Ammon's horn (tissue), 1 donor: ENCODE data around the gene CDH6.
A peak's percentile ranks its signal among the peaks of the same experiment; 100 is the strongest.

ENCODE experiments used
- DNase-seq: peaks from one replicate; pipeline ENCODE4 v3.0.0-alpha.2; 2016; ENCODE audit warnings: low spot score

Gene CDH6

DNA sequence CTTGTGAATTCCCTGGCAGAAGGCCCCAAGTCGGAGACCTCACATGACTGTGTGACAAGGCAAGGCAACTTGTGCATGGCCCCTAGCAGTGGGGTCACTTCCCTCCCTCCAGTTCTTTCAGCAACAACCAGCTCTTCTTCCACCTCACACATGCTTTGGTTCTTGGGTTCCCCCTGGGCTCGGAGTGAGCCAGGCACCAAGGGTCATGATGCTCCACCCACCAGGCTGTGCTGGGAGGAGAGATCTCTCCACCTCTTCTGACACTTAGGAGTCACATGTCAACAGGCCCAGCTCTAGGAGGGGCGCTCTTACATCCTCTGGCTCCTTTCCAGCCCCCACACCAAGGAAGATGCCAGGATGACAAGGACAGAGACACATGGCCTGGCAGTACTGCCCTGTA, 56.7 kb downstream of the CDH6 start:
- no peak for DNase-seq

DNA sequence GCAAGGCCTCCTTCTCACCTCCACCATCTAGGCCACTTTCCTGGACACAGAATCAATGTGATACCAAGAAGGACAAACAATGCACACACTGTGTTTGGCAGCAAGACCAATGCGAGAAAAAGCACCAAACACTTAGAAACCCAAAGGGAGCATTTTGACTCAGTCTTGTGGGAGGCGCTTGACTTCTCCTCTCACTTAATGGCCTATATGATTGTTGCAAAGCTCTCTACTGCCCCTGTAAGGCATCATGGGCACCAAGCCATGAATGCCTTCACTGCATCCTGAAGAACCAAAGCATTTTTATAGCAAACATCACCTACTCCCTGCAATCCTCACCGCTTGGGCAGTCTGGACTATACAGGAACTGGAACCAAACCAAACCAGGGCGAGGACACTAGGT, 57.5 kb downstream of the CDH6 start:
- no peak for DNase-seq

DNA sequence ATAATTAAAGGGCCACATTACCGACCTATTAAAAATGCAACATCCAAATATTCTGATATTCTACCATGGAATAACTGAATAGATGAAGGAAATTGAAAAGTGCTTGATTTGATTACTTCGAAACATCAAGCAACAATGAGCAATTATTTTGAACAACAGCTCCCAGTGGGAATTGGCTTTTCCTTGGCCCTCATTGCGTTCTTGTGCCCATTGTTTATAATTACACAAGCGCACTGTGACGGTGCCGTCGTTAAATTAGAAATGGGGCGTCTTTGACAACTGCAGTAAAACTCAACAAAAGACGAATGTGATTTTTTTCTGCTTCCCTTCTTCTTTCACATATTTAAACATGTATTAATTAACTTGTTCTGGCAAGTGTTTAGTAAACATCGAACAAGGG, 61.6 kb downstream of the CDH6 start:
- no peak for DNase-seq

DNA sequence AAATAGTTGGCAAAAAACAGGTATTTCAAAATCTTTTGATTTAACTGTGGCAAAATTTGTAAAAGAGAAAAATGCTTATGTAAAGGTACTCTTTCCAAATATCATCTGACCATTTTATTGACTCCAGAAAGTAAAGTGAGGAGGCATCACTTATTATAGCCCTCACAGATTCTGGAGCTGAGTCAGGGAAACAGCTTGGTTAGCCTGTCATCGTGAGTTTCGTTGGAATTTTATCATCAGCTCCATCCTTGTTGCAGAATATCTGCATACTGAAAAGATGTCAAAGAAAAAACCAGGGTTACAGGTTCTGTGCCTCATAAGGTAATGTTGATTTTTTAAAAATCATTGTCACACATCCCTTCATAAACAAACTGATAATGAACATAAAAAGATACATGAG, 74.8 kb downstream of the CDH6 start:
- no peak for DNase-seq

DNA sequence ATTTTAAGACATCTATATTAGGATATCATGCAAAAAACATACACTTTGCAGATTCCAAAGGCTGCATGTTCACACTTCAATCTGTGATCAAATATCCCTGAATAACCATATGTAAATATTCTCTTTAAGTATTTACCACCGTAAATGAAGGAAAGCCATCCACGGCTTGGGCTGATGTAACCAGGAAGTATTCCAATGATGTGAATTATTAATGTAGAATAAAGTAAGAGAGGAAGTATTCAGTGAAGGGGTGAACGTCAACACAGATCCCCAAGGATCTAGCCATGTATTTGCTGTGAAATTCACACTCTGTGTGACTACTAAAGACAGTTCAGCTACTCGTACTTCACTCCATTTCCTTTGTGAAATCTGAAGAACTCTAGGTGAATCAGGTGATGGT, 75.2 kb downstream of the CDH6 start:
- no peak for DNase-seq

DNA sequence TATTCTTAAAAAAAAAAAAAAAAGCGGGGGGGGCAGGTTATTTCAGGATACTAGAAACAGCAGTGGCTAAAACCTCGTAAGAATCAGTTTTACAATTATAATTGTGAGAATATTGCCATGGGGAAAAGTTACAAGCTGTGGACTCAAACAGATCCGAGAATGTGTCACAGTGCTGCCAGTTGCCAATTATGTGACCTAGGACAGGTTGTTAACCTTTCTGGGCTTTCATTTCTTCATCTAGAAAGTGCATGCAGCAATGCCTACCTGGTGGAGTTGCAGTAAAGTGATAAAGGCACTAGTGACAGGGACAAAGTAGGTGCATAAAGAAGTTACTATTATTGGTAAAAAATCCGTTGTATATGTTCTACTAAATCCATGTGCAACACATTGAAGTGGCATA, 75.8 kb downstream of the CDH6 start:
- DNase-seq = no peak

DNA sequence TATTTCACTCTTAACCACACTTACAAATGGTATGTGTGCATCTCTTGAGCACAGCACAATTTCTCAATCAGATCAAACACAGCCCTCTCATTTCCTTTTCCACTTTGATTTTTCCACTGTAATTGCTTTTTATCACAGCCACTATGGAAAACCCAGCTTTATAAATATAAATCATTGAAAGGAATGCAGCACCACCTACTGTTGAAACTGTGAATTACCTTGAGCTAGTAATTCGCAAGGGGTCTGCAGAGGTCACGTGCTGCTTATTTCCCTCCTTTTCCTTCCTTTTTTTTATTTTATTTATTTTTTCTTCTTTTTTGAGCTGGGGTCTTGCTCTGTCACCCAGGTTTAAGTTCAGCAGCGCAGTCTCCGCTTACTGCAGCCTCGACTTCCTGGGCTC, 76.9 kb downstream of the CDH6 start:
- peak; percentile 10 for DNase-seq

DNA sequence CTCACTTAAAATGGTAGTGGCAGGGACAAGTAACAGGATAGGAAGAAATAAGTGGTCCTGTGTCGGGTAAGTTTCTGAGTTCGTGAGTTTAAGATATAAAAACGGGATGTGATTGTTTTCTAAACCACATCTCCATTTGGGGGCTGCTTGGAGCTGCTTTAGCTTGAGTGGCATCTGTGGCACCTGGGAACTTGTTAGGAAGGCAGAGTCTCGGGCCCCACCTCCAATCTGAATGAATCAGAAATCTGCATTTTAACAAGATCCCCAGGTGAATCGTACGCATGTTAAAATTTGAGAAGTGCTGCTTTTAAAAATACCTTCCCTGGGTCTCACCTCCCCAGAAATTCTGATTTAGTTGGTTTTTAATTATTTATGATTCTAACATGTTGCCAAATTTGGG, 78.1 kb downstream of the CDH6 start:
- DNase-seq = no peak

DNA sequence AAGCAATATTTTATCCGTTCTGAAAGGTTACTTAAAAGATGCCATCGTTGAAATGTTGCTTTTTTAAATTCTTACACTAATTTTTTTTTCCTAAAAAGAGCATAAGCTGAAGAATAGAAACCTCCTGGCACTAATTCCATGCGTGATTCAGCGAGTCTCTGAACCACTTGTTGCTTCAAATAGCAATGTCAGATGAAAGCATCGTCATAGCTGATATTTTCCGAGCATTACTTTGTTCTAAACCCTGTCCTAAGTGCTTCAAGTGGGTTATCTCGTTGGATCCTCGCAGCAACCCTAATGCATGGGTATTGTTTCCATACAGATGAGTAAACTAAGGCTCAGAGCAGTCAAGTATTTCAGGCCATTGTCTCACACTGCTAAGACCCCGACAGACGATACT, 79.7 kb downstream of the CDH6 start:
- DNase-seq = no peak

DNA sequence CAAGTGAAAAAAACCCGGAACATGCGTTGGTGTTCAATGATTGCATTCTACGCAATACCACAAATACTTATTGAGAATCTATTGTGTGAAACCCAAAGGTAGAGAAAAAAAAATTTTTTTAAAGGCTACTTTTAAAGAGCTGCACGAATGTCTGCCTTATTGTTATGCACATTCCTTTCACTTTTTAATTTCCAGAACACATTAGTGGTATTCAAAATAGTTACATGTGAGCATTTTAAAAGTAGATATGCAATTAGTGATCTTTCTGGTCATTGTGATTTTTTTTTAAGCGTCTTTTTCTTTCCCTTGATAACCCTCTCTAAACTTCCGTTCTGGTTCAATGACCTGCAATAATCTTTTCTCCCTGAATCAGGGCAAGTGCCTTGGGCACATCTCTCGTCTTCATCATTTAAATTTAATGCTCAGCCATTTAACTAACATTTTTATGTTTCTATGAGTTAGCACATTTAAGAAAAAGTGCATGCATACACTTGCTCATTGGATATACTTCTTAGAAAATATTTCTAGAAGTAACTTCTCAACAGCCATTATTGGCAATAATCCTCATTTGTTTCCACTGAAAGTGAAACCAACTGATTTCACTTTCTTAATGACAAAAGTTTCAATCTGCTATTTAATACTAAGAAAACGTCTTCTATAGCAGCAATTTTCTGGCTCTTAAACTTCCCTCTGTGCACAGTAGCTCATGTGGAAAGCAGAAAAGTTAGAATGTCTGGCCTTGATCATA, 80.3 kb downstream of the CDH6 start:
- no peak for DNase-seq

DNA sequence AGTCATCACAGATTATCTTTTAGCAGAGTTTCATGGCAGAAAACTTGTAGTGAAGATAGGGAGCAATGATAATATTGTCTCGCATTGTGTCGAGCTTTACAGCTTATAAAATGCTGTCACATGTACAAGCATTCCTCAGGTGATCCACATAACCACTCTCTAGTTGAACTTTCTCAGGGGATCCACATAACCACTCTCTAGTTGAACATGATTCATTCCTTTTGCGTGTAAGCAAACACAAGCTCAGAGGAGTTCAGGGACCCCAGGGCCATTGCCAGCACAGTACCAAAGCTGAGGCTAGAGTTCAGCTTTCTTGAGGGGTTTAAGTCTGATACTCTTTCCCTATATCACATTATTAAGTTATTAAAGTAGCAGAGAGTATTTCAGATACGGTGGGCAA, 86.7 kb downstream of the CDH6 start:
- DNase-seq = no peak

DNA sequence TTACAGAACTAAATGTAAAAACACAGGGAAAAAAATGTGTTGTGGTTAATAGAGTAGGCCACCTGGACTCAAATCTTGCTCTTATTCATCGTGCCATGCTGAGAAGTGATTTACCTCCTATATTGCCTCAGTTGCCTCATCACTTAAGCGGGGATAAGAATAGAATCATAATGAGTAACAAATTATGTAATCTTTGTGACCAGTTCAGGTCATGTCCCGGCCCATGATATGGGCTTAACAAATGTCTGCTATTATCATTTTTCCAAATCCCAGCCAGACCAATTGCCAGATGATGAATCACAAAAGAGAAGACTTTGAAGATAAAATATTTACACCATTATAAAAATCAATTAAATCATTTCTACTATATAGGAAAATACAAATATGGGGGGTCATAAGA, 89.8 kb downstream of the CDH6 start:
- DNase-seq = no peak

DNA sequence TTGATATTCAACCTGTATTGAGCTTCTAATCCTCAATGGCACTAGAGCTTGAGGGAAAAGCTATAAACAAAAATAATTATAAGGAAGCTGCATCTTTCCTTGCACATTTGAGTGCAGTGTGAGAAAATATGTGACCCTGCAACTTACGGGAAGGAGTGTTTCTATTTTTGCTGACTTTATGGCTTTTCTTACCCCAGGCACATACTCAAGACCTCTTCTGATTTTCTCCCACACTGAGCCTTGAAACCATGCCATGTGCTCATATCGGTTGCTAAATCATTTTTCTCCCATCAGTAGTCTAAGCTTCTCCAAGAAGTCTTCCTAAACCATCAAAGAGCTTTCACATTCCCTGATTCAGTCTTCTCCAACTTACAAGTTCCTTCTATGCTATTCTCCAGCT, 91.5 kb downstream of the CDH6 start:
- no peak for DNase-seq

DNA sequence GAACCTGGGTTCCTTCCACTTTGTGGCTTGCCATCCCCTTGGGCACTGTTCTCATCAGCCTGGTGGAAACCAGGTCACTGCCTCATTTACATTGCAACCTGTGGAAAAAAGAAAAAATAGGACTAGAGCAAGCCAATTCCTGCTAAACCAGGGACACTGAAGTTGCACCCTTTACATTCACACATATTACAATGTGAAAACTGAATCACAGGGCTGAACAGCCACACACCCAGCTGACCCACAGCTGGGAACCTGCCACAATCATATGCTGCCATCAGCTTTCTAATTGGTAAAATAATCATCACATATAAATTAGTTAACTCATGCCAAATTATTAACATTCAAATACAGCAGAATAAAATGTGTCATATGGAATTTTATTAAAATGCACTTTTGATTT, 94.5 kb downstream of the CDH6 start:
- no peak for DNase-seq

DNA sequence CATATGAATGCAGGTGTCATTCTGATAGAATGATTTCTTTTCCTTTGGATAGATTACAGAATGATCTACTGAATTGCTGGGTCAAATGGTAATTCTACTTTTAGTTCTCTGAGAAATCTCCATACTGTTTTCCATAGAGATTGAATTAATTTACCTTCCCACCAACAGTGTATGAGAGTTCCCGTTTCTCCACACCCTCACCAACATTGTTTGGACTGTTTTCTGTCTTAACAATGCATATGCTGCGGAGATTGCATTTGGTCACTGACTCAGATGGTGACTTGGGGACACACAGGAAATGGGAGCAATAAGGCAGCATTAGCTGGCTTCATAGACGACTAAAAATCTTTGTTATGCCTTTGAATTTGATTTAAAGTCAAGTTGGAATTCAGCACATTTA, 95.9 kb downstream of the CDH6 start:
- DNase-seq = no peak

DNA sequence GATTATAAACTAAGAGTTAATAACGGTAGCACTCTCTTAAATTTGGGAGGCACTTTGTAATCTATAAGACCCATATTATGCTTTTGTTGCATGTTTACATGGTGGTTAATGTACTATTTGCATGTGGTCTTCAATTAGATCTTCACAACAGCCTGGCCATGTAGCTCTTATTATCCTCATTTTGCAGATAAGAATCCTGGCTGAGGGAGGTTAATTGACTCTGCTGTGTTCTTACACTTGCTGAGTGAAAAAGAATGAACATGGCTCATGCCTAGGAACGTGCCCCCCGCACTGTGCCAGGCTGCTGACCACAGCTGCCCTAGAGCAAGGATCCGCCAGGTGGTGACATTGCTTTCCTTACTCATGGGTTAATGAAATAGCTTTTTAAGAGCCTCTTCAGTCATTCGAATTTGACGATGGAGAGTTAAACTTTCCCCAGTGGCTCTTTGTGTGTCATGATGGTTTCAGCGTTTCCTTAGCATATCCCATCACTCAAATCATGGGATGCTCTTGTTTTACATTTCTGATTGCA, 97.9 kb downstream of the CDH6 start:
- no peak for DNase-seq

DNA sequence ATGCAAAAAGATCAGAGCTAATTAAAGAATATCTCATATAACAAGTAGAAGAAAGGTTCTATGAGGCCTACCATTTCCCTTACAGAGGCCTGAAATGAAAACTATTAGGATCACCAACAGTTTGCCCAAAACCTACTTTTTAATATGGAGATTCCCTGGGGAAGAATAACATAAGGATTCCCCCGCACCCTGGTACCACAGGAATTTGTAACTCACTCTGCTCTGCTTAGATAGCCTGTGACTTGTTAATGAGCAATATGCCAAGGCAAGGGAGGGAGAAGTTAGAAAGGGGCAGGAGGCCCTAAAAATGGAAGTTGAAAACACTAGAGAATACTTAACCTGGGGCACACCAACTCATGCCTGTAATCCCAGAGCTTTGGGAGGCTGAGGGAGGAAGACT, 107.0 kb downstream of the CDH6 start:
- no peak for DNase-seq

DNA sequence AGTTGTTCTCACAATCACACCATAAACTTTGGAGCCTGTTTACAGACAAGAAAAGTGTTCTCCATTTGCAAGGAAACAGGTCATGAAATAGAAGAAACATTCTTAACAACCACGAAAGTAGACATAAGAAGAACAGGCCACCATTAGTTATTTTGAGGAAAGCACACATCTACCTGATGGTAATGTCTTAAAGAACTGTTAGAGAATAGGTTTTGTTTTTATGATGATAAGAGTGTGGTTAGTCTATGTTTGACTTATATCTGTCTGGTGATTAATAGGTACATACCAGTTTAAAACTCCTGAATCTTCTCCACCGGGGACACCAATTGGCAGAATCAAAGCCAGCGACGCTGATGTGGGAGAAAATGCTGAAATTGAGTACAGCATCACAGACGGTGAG, 108.3 kb downstream of the CDH6 start:
- DNase-seq = no peak

DNA sequence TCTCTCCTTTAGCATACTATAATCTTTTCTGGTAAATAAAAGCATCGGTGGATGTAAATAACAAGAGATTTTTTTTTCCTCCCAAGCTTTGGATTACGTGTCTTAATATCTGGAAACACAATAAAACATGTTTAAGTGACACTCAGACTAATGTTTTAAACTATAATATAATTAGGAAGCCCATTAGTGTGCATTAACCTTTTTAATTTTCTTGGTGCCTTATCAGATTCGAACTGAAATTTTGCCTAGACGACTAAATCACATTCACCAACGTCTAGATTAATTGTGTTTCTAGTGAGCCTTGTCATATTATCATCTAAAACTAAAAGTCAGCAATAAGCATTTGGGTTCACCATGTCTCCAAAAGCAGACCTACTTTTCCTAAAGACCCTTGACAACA, 110.2 kb downstream of the CDH6 start:
- DNase-seq = no peak

DNA sequence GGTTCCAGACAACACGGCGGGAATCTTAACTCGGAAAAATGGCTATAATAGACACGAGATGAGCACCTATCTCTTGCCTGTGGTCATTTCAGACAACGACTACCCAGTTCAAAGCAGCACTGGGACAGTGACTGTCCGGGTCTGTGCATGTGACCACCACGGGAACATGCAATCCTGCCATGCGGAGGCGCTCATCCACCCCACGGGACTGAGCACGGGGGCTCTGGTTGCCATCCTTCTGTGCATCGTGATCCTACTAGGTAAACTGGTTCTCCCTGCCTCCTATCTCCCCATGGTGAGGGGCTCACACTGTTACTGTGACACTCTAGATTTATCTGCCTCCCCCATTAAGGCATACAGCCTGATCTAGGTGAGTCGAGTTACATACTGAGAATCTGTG, 124.2 kb downstream of the CDH6 start:
- DNase-seq = no peak

DNA sequence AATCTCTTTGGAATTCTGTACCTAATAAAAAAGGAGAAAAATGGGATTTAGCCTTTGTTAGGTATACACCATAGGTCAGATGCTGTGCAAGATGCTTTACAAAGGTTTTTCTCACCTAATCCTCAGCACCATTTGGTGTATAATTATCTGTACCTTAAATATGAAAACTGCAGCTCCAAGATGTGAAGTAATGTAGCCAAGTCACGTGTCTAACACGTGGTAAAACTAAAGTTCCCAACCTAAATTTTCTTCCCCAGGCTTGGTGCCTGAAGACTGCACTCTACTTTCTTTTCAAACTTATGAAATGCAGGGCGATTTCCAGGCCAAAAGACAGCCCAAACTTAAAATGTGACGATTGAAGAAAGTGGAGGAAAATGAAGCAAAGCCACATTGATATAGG, 125.8 kb downstream of the CDH6 start:
- no peak for DNase-seq

DNA sequence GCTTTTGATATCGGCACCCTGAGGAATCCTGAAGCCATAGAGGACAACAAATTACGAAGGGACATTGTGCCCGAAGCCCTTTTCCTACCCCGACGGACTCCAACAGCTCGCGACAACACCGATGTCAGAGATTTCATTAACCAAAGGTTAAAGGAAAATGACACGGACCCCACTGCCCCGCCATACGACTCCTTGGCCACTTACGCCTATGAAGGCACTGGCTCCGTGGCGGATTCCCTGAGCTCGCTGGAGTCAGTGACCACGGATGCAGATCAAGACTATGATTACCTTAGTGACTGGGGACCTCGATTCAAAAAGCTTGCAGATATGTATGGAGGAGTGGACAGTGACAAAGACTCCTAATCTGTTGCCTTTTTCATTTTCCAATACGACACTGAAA, 129.5 kb downstream of the CDH6 start:
- no peak for DNase-seq

DNA sequence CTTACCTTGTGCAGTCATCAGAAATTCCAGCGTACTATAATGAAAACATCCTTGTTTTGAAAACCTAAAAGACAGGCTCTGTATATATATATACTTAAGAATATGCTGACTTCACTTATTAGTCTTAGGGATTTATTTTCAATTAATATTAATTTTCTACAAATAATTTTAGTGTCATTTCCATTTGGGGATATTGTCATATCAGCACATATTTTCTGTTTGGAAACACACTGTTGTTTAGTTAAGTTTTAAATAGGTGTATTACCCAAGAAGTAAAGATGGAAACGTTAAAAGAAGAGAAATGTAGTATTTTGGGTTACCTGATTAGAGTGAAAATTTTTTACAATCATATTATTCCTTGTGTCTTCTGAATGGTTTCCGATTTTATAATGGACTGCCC, 131.4 kb downstream of the CDH6 start:
- no peak for DNase-seq

DNA sequence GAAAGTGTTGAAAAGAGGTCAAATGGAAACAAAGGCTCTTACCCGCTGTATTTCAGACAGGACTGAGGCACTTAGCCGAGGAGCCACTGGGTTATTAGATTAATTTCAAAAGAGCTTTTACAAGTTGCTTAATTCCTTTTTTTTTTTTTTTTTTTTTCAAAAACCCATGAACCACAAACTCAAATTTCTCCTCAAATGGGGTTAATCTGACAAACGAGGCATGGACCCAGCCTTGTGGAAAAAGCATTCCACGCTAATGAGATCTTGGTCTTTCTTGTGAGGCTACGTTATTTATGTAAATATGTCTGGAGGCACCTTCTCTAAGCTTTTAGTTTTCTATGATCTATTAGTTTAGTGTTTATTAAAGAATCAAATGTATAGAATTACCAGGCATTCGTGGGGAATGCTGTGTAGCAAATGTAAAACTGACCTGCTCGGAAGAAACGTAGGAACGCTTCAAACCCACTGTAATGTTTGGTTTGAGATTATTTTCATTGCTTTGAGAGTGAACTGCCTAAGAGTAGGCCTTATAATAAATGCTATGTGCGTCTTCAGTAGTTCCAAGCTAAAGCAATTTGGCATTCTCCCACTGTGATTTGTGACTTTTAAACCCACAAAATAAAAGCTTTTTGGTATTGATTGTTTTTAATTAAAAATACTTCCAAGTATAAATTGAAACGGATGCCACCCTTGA, 134.7 kb downstream of the CDH6 start:
- no peak for DNase-seq
